Endothelial cell of umbilical vein (primary cell): ENCODE measurements around the gene DOCK4.

Experiments
- EZH2 ChIP-seq: IDR thresholded peaks from 2 replicates; pipeline ENCODE4 v1.6.1; 2012; ENCODE audit warnings: borderline replicate concordance, low read depth, mild to moderate bottlenecking, moderate library complexity, low read length, inconsistent platforms; ENCODE audit not compliant: severe bottlenecking
- FOS ChIP-seq: IDR thresholded peaks from 2 replicates; pipeline ENCODE4 v1.6.1; 2011; ENCODE audit warnings: mild to moderate bottlenecking, low read length, moderate library complexity, borderline replicate concordance; ENCODE audit not compliant: insufficient read depth
- JUN ChIP-seq: IDR thresholded peaks from 2 replicates; pipeline ENCODE4 v1.6.1; 2011; ENCODE audit warnings: borderline replicate concordance, low read depth; ENCODE audit not compliant: insufficient read length, insufficient read depth
- MYC ChIP-seq: IDR thresholded peaks from one replicate; pipeline ENCODE4 v1.6.1; 2011; ENCODE audit warnings: mild to moderate bottlenecking, low read depth, low read length
- POLR2A ChIP-seq: IDR thresholded peaks from 2 replicates; pipeline ENCODE4 v1.6.1; 2012; ENCODE audit warnings: low read depth, mild to moderate bottlenecking, control low read depth, low read length
- POLR2AphosphoS5 ChIP-seq: IDR thresholded peaks from 2 replicates; pipeline ENCODE4 v1.6.1; 2012; ENCODE audit warnings: low read depth, mild to moderate bottlenecking, control low read depth, low read length, moderate library complexity; ENCODE audit not compliant: insufficient read depth
- TF ChIP-seq, protein P1 (sequence below), 2 donors: IDR thresholded peaks; 1 replicate in 1 of 2; 2 replicates in 1 of 2; pipeline ENCODE4 v1.5.1; 2011; ENCODE audit warnings: low read length in 2 of 2, mild to moderate bottlenecking in 2 of 2, moderate library complexity in 2 of 2, control low read depth in 1 of 2, inconsistent platforms in 1 of 2, low read depth in 1 of 2; ENCODE audit not compliant: insufficient read depth in 1 of 2; ENCODE audit errors: extremely low read depth in 1 of 2

DNA sequence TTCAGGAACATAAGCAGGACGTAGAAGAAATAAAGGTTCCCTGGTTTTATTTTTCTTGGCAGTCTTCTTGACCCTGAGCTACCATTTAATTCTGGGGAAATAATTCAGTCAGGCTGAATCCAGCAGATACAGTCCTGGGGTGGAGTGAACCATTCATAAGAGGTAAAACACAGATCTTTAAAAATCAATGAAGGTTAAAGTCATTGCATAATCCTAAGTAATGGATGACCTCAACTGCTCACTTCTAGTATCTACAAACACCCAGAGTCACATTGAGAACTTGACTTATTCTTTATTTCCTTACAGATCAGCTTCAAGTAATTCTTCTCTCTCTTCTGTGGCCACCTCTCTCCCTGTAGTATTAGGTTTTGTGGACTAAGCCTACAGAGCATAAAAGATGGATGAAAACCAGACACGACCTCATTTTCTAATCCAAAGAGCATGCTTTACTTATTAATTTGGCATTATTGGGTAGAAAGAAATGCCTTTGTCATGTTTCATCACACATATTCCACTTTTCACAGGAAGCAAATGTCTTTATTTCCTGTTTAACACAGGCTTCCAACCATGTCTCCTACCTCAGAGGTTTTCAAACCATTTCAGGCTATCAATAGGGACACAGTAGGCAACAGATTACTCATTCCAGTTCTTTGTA lies 461.6 kb downstream of the DOCK4 start:
- TF ChIP-seq, protein P1, sequence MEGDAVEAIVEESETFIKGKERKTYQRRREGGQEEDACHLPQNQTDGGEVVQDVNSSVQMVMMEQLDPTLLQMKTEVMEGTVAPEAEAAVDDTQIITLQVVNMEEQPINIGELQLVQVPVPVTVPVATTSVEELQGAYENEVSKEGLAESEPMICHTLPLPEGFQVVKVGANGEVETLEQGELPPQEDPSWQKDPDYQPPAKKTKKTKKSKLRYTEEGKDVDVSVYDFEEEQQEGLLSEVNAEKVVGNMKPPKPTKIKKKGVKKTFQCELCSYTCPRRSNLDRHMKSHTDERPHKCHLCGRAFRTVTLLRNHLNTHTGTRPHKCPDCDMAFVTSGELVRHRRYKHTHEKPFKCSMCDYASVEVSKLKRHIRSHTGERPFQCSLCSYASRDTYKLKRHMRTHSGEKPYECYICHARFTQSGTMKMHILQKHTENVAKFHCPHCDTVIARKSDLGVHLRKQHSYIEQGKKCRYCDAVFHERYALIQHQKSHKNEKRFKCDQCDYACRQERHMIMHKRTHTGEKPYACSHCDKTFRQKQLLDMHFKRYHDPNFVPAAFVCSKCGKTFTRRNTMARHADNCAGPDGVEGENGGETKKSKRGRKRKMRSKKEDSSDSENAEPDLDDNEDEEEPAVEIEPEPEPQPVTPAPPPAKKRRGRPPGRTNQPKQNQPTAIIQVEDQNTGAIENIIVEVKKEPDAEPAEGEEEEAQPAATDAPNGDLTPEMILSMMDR (IDR thresholded peaks at IDR 0.05; ENCODE audit: extremely low read depth in 1 of 2, insufficient read depth in 1 of 2, low read depth in 1 of 2, low read length in 2 of 2) = no peak
- no peak for TF ChIP-seq POLR2AphosphoS5
- peak; percentile 62 for TF ChIP-seq FOS
- no peak for TF ChIP-seq POLR2A
- no peak for TF ChIP-seq JUN
- TF ChIP-seq EZH2 = no peak
- TF ChIP-seq MYC = no peak
